H1 (cell line): Measurements from ENCODE around the gene KCNJ2. TPM values are rescaled to one million over a fixed set of nuclear protein-coding genes. Genes with fewer than 3 reads are reported as not detected.

Experiments
- CTCF ChIA-PET: fragments of 300-600 bp; sonication (Branson Sonifier 250); formaldehyde crosslinking; loops from one replicate; lab custom pipeline; 2021; ENCODE audit not compliant: partially characterized antibody; lab: Charles Lee
- POLR2A ChIA-PET: fragments of 300-600 bp; sonication (Branson Sonifier 250); formaldehyde crosslinking; loops from one replicate; lab custom pipeline; 2021; ENCODE audit warnings: inconsistent platforms; ENCODE audit not compliant: partially characterized antibody; lab: Charles Lee
- DNase-seq, 2 experiments: peaks; one replicate each; pipeline versions ENCODE4 v3.0.0 to v3.0.0-alpha.2; 2010 to 2022; ENCODE audit warnings: low spot score in 2 of 2, low read depth in 1 of 2, mixed read lengths in 1 of 2
- FAIRE-seq: peaks from 2 replicates; lab custom pipeline; 2011; peaks lifted over from hg19 to GRCh38; lab: Jason Lieb, UNC
- H2AFZ ChIP-seq: 2 replicates; pipeline ENCODE4 v1.8.1; 2012; ENCODE audit warnings: low read length, inconsistent platforms
- H2AK5ac ChIP-seq: 2 replicates; pipeline ENCODE4 v1.6.1; 2013; ENCODE audit warnings: low read depth, low read length
- H2BK120ac ChIP-seq: replicated peaks from 2 replicates; pipeline ENCODE3; 2013; ENCODE audit warnings: low read depth, low read length, inconsistent platforms
- H2BK12ac ChIP-seq: 2 replicates; pipeline ENCODE4 v1.6.1; 2013; ENCODE audit warnings: low read depth, low read length
- H2BK15ac ChIP-seq: 2 replicates; pipeline ENCODE4 v1.6.1; 2013; ENCODE audit warnings: low read length
- H2BK20ac ChIP-seq: 2 replicates; pipeline ENCODE4 v1.6.1; 2013; ENCODE audit warnings: low read length
- H2BK5ac ChIP-seq: 2 replicates; pipeline ENCODE4 v1.6.1; 2013; ENCODE audit warnings: low read depth, low read length
- H3K14ac ChIP-seq: 2 replicates; pipeline ENCODE4 v1.6.1; 2013; ENCODE audit warnings: inconsistent platforms; ENCODE audit not compliant: insufficient read length
- H3K18ac ChIP-seq: 2 replicates; pipeline ENCODE4 v1.6.1; 2013; ENCODE audit warnings: low read length; ENCODE audit errors: extremely low read depth
- H3K23ac ChIP-seq: 2 replicates; pipeline ENCODE4 v1.6.1; 2013; ENCODE audit warnings: inconsistent platforms; ENCODE audit not compliant: insufficient read length
- H3K23me2 ChIP-seq: 2 replicates; pipeline ENCODE4 v1.6.1; 2013; ENCODE audit warnings: low read depth, low read length
- H3K27ac ChIP-seq: 2 replicates; pipeline ENCODE4 v1.6.1; 2011; ENCODE audit warnings: low read depth, low read length, inconsistent platforms
- H3K27me3 ChIP-seq, 4 experiments: replicated peaks in 1 of 4; 1 replicate in 1 of 4; 2 replicates in 3 of 4; pipeline versions ENCODE4 v1.6.1 to v1.8.1; 2011 to 2013; ENCODE audit warnings: low read length in 3 of 4, mild to moderate bottlenecking in 3 of 4, inconsistent platforms in 2 of 4, mixed read lengths in 2 of 4, moderate library complexity in 1 of 4; ENCODE audit not compliant: control insufficient read depth in 3 of 4, insufficient read depth in 3 of 4; ENCODE audit errors: extremely low read depth in 1 of 4
- H3K36me3 ChIP-seq, 4 experiments: 2 replicates each; pipeline versions ENCODE4 v1.6.1 to v1.8.1; 2011 to 2013; ENCODE audit warnings: mild to moderate bottlenecking in 4 of 4, low read length in 3 of 4, moderate library complexity in 2 of 4, control low read depth in 1 of 4, inconsistent platforms in 1 of 4; ENCODE audit not compliant: insufficient read depth in 4 of 4, control insufficient read depth in 2 of 4
- H3K4ac ChIP-seq: replicated peaks from 2 replicates; pipeline ENCODE3; 2013; ENCODE audit warnings: low read length, low read depth, mixed read lengths, inconsistent platforms; ENCODE audit not compliant: insufficient read length
- H3K4me1 ChIP-seq, 4 experiments: replicated peaks in 1 of 4; 1 replicate in 1 of 4; 2 replicates in 3 of 4; pipeline versions ENCODE4 v1.6.1 to v1.8.1; 2011 to 2013; ENCODE audit warnings: low read length in 3 of 4, inconsistent platforms in 2 of 4, mixed read lengths in 1 of 4; ENCODE audit not compliant: insufficient read depth in 4 of 4, control insufficient read depth in 3 of 4
- H3K4me2 ChIP-seq, 2 experiments: 2 replicates each; pipeline versions ENCODE4 v1.6.1 to v1.8.1; 2011 to 2013; ENCODE audit warnings: low read depth in 2 of 2, low read length in 2 of 2, control low read depth in 1 of 2, inconsistent platforms in 1 of 2, mild to moderate bottlenecking in 1 of 2; ENCODE audit not compliant: insufficient read depth in 1 of 2
- H3K4me3 ChIP-seq, 4 experiments: fragments of 200-600, 300-600 bp in 1 of 4; sonication (generic), shearing (Covaris generic), sonication (Bioruptor Twin) in 1 of 4; 2 replicates each; pipeline versions ENCODE4 v1.5.1 to v1.8.1; 2011 to 2016; ENCODE audit warnings: low read length in 4 of 4, low read depth in 3 of 4, control low read depth in 2 of 4, inconsistent platforms in 2 of 4, mild to moderate bottlenecking in 2 of 4, mixed read lengths in 1 of 4, moderate library complexity in 1 of 4; ENCODE audit not compliant: insufficient read depth in 2 of 4; ENCODE audit errors: extremely low read depth in 1 of 4
- H3K56ac ChIP-seq: replicated peaks from 2 replicates; pipeline ENCODE3; 2013; ENCODE audit warnings: low read depth, mild to moderate bottlenecking, mixed read lengths, low read length, inconsistent platforms; ENCODE audit not compliant: insufficient read length
- H3K79me1 ChIP-seq: 2 replicates; pipeline ENCODE4 v1.6.1; 2013; ENCODE audit warnings: low read depth, low read length, control low read depth
- H3K79me2 ChIP-seq, 2 experiments: 2 replicates each; pipeline versions ENCODE4 v1.6.1 to v1.8.1; 2012 to 2013; ENCODE audit warnings: low read length in 2 of 2, mild to moderate bottlenecking in 2 of 2, inconsistent platforms in 1 of 2; ENCODE audit not compliant: insufficient read depth in 2 of 2, control insufficient read depth in 1 of 2
- H3K9ac ChIP-seq, 4 experiments: replicated peaks in 1 of 4; 1 replicate in 1 of 4; 2 replicates in 3 of 4; pipeline versions ENCODE4 v1.6.1 to v1.8.1; 2011 to 2013; ENCODE audit warnings: low read depth in 3 of 4, low read length in 3 of 4, control low read depth in 2 of 4, mild to moderate bottlenecking in 2 of 4, moderate library complexity in 2 of 4, inconsistent platforms in 1 of 4; ENCODE audit errors: extremely low read depth in 1 of 4
- H3K9me3 ChIP-seq, 2 experiments: 2 replicates each; pipeline versions ENCODE4 v1.6.1 to v1.8.1; 2012 to 2013; ENCODE audit warnings: mild to moderate bottlenecking in 2 of 2, moderate library complexity in 2 of 2, control low read depth in 1 of 2, inconsistent platforms in 1 of 2, low read depth in 1 of 2, low read length in 1 of 2, mixed read lengths in 1 of 2; ENCODE audit not compliant: insufficient read depth in 2 of 2
- H4K20me1 ChIP-seq, 2 experiments: replicated peaks in 1 of 2; 2 replicates each; pipeline versions ENCODE3 to v1.8.1; 2011 to 2013; ENCODE audit warnings: inconsistent platforms in 2 of 2, low read length in 2 of 2, mild to moderate bottlenecking in 1 of 2; ENCODE audit not compliant: insufficient read depth in 2 of 2, control insufficient read depth in 1 of 2
- H4K5ac ChIP-seq: 2 replicates; pipeline ENCODE4 v1.6.1; 2013; ENCODE audit warnings: low read length, low read depth, mixed read lengths, inconsistent platforms; ENCODE audit not compliant: insufficient read length
- H4K8ac ChIP-seq: 2 replicates; pipeline ENCODE4 v1.8.0; 2013; ENCODE audit warnings: mild to moderate bottlenecking, moderate library complexity, low read length, inconsistent platforms; ENCODE audit not compliant: insufficient read depth; ENCODE audit errors: extremely low read depth
- H4K91ac ChIP-seq: replicated peaks from 2 replicates; pipeline ENCODE3; 2013; ENCODE audit warnings: low read length, mixed read lengths, inconsistent platforms; ENCODE audit not compliant: insufficient read length
- CBX5 ChIP-seq: fragments of 300-800, 300-1000 bp; sonication (generic); IDR thresholded peaks from 2 replicates; pipeline ENCODE4 v1.7.1; 2016; ENCODE audit warnings: antibody characterized with exemption, low read length, low read depth
- CEBPB ChIP-seq: IDR thresholded peaks from 2 replicates; pipeline ENCODE4 v1.6.1; 2012; ENCODE audit warnings: low read depth, low read length
- HDAC2 ChIP-seq, 2 experiments: fragments of 300-600 bp in 1 of 2; sonication (generic) in 1 of 2; IDR thresholded peaks; 2 replicates each; pipeline ENCODE4 v1.6.1; 2011 to 2012; ENCODE audit warnings: low read depth in 2 of 2, low read length in 2 of 2, mild to moderate bottlenecking in 2 of 2, moderate library complexity in 2 of 2, borderline replicate concordance in 1 of 2, inconsistent platforms in 1 of 2
- JUND ChIP-seq: IDR thresholded peaks from 2 replicates; pipeline ENCODE4 v1.6.1; 2011; ENCODE audit warnings: mild to moderate bottlenecking, improper control_type of control experiment, low read length
- KDM1A ChIP-seq: fragments of 200-600, 300-600 bp; sonication (generic); IDR thresholded peaks from 2 replicates; pipeline ENCODE4 v1.7.1; 2016; ENCODE audit warnings: mild to moderate bottlenecking, low read length, borderline replicate concordance
- KDM5A ChIP-seq: fragments of 200-600 bp; IDR thresholded peaks from 2 replicates; pipeline ENCODE4 v1.7.1; 2012; ENCODE audit warnings: mild to moderate bottlenecking, low read length, inconsistent platforms, mixed read lengths
- MAFK ChIP-seq: IDR thresholded peaks from 2 replicates; pipeline ENCODE4 v1.6.1; 2012; ENCODE audit warnings: low read depth, mild to moderate bottlenecking, improper control_type of control experiment, low read length
- POLR2AphosphoS5 ChIP-seq: IDR thresholded peaks from 2 replicates; pipeline ENCODE4 v1.6.1; 2011; ENCODE audit warnings: low read depth, low read length
- RFX5 ChIP-seq: IDR thresholded peaks from 2 replicates; pipeline ENCODE4 v1.6.1; 2011; ENCODE audit warnings: low read depth, low read length, improper control_type of control experiment, borderline replicate concordance
- SIX5 ChIP-seq: IDR thresholded peaks from 2 replicates; pipeline ENCODE4 v1.6.1; 2011; ENCODE audit warnings: mild to moderate bottlenecking, low read depth, low read length
- SP4 ChIP-seq: IDR thresholded peaks from 2 replicates; pipeline ENCODE4 v1.6.1; 2012; ENCODE audit warnings: low read length, inconsistent platforms
- SUZ12 ChIP-seq: fragments of 200-600 bp; sonication (generic); IDR thresholded peaks from 2 replicates; pipeline ENCODE4 v1.6.1; 2012; ENCODE audit warnings: mild to moderate bottlenecking, inconsistent platforms, low read length, moderate library complexity, mixed read lengths
- TAF1 ChIP-seq: IDR thresholded peaks from 2 replicates; pipeline ENCODE4 v1.6.1; 2011; ENCODE audit warnings: mild to moderate bottlenecking, low read depth, low read length
- TCF12 ChIP-seq: IDR thresholded peaks from 2 replicates; pipeline ENCODE4 v1.6.1; 2011; ENCODE audit warnings: low read depth, mild to moderate bottlenecking, low read length
- YY1 ChIP-seq: IDR thresholded peaks from 2 replicates; pipeline ENCODE4 v1.6.1; 2011; ENCODE audit warnings: low read depth, mild to moderate bottlenecking, low read length
- WGBS, 2 experiments: shearing (Covaris generic) in 1 of 2; methylation state at CpG; one replicate each; pipeline versions ENCODE4 v1.1.6 to v1.1.7; 2013 to 2015; ENCODE audit warnings: low lambda C conversion rate in 2 of 2, mixed read lengths in 2 of 2, inconsistent platforms in 1 of 2, low coverage in 1 of 2, missing lambda C conversion rate in 1 of 2; ENCODE audit not compliant: insufficient replicate concordance in 2 of 2, insufficient coverage in 1 of 2, insufficient read length in 1 of 2; ENCODE audit errors: extremely low coverage in 1 of 2, missing lambda C conversion rate in 1 of 2; 5-methylcytosine and 5-hydroxymethylcytosine counted together
- polyA plus RNA-seq, 7 experiments: library from polyadenylated mRNA; depleted of rRNA in 3 of 7; stranded (reverse) in 5 of 7; unstranded in 2 of 7; fragments of >200 nt in 5 of 7; fragments of 200-250 nt in 2 of 7; gene quantifications; 1 replicate in 5 of 7; 2 replicates in 1 of 7; 4 replicates in 1 of 7; pipeline versions ENCODE4 v1.2.1 to v1.2.3, GENCODE V29; 2011 to 2013; ENCODE audit warnings: missing spikeins in 2 of 7, mixed read lengths in 2 of 7
- total RNA-seq: library from RNA; stranded (reverse); fragmentation: NEBNext Ultra II Directional; extraction: Animal tissue kit (Norgen Biotek cat#: 25700); gene quantifications from 2 replicates; pipeline ENCODE4 v1.2.1, GENCODE V29; 2021

KCNJ2 gene
- total and polyA plus RNA-seq, 2 of the 8 experiments (the other 6 are each of a cell fraction or from before 2014, with no cell fraction given): 0.23 to 0.76 TPM

DNA sequence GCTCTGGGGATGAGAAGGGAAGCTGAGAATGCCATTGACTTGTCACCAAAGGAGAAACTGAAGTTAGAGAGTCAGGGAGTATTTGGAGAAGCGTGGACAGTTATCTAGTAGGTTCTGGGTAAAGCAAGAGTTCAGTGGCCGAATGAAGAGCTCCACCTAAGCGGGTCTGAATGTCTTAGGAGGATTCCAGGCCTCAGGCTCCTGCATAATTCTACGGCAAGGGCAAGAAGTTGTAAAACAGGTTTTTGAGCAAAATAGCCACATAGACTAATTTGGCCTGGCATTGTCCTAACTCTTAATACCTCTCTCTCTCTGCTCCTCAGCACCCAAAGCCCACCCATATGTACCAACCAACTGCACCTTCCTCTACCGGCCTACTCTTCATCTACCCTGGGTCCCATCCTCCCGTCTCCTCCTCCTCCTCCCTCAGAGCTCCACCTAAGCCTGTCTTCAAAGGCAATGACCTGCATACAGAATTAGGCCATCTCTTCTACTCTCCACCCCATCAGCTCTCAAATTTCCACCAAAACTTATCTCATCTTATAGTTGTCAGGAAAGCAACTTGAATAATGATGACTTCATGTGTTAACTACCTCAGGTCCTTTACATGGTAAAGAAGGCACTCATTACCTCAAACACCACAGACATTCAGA is 42.0 kb upstream of the KCNJ2 start:
- Histone ChIP-seq H3K36me3 (no peaks in the 10 kb centered on the region), H3K56ac (no peak overlapping the region), H3K9ac (no peak overlapping the region), H2BK120ac (no peak overlapping the region), H2BK12ac (no peak overlapping the region), H3K23ac (no peak overlapping the region), H4K8ac (no peak overlapping the region), H3K79me1 (no peaks in the 10 kb centered on the region), H2BK20ac (no peak overlapping the region), H2AK5ac (no peak overlapping the region), H3K23me2 (no peaks in the 10 kb centered on the region), H3K4me3 (no peak overlapping the region), H3K27ac (no peak overlapping the region), H4K20me1 (no peaks in the 10 kb centered on the region), H2BK15ac (no peak overlapping the region), H4K5ac (no peak overlapping the region), H2AFZ (no peak overlapping the region), H3K4me1 (no peaks in the 10 kb centered on the region), H3K14ac (no peak overlapping the region), H3K79me2 (no peaks in the 10 kb centered on the region), H3K4ac (no peak overlapping the region), H4K91ac (no peak overlapping the region), H3K4me2 (no peak overlapping the region), H2BK5ac (no peak overlapping the region), H3K27me3 (no peaks in the 10 kb centered on the region), H3K9me3 (0 out of 4 replicates have a peak, but pooled peaks cover 0 to 3% of the 10 kb centered on the region in 2 experiments), H3K18ac (no peak overlapping the region)
- CTCF ChIA-PET: no interaction called here
- DNase-seq (no peak), FAIRE-seq (no peak)
- WGBS, 2 experiments: 95% methylated on average over 6 of the region's 6 CpGs; no CpG with 5 or more reads in 1 of the 2 experiments
- POLR2A ChIA-PET: no interaction called here
- TF ChIP-seq SIX5: no peak
- TF ChIP-seq SP4: no peak
- no peak for TF ChIP-seq RFX5
- TF ChIP-seq KDM1A: no peak
- no peak for TF ChIP-seq POLR2AphosphoS5
- no peak for TF ChIP-seq HDAC2 (IDR thresholded peaks at IDR 0.05; ENCODE audit: borderline replicate concordance in 1 of 2, low read depth in 2 of 2, low read length in 2 of 2)
- no peak for TF ChIP-seq CEBPB
- no peak for TF ChIP-seq KDM5A
- no peak for TF ChIP-seq MAFK
- TF ChIP-seq JUND: no peak
- no peak for TF ChIP-seq SUZ12
- no peak for TF ChIP-seq TAF1
- no peak for TF ChIP-seq TCF12
- no peak for TF ChIP-seq YY1
- no peak for TF ChIP-seq CBX5
